ENCODE data around the gene TUBB3. TPM values are rescaled to one million over a fixed set of nuclear protein-coding genes. Genes with fewer than 3 reads are reported as not detected.
"Not testable (repeated sequence)": the region's sequence is repeated elsewhere in the genome, so short reads cannot be mapped to it uniquely, and the experiment has no call there.

TUBB3 gene
- total and polyA plus RNA-seq, 2 of the 8 experiments (the other 6 are each of a cell fraction or from before 2014, with no cell fraction given): 275 to 393 TPM

GRCh38 chr16:89934611-89935553, 11.7 kb downstream of the TUBB3 start (continued):
- TF ChIP-seq SRF (IDR thresholded peaks at IDR 0.05; ENCODE audit: low read depth, low read length) (no peak), EGR1 (IDR thresholded peaks at IDR 0.05; ENCODE audit: borderline replicate concordance, low read depth, low read length) (no peak)

GRCh38 chr16:89935620-89936019, 12.5 kb downstream of the TUBB3 start:
- H3K79me1 ChIP-seq (ENCODE audit: low read depth, low read length); H2BK12ac ChIP-seq (ENCODE audit: low read depth, low read length); DNase-seq (ENCODE audit: low read depth in 1 of 2, low spot score in 2 of 2); H3K18ac ChIP-seq (ENCODE audit: extremely low read depth, low read length); H4K91ac ChIP-seq (replicated peaks; ENCODE audit: insufficient read length, low read length); H3K56ac ChIP-seq (replicated peaks; ENCODE audit: insufficient read length, low read depth, low read length); H3K4ac ChIP-seq (replicated peaks; ENCODE audit: insufficient read length, low read depth, low read length); H3K9me3 ChIP-seq (ENCODE audit: insufficient read depth in 2 of 2, low read depth in 1 of 2, low read length in 1 of 2); H2BK120ac ChIP-seq (replicated peaks; ENCODE audit: low read depth, low read length); H3K27me3 ChIP-seq (replicated peaks in 1 of 4; ENCODE audit: control insufficient read depth in 3 of 4, extremely low read depth in 1 of 4, insufficient read depth in 3 of 4, low read length in 3 of 4); H3K27ac ChIP-seq (ENCODE audit: low read depth, low read length); H3K4me1 ChIP-seq (replicated peaks in 1 of 4; ENCODE audit: control insufficient read depth in 3 of 4, insufficient read depth in 4 of 4, low read length in 3 of 4); H2BK20ac ChIP-seq (ENCODE audit: low read length); H2AFZ ChIP-seq (ENCODE audit: low read length); H4K5ac ChIP-seq (ENCODE audit: insufficient read length, low read depth, low read length); H3K4me3 ChIP-seq (ENCODE audit: extremely low read depth in 1 of 4, insufficient read depth in 2 of 4, low read depth in 3 of 4, low read length in 4 of 4); H3K23ac ChIP-seq (ENCODE audit: insufficient read length); H2AK5ac ChIP-seq (ENCODE audit: low read depth, low read length); H3K23me2 ChIP-seq (ENCODE audit: low read depth, low read length); FAIRE-seq; H2BK15ac ChIP-seq (ENCODE audit: low read length); H2BK5ac ChIP-seq (ENCODE audit: low read depth, low read length); H3K79me2 ChIP-seq (ENCODE audit: control insufficient read depth in 1 of 2, insufficient read depth in 2 of 2, low read length in 2 of 2); H4K8ac ChIP-seq (ENCODE audit: extremely low read depth, insufficient read depth, low read length); H3K9ac ChIP-seq (replicated peaks in 1 of 4; ENCODE audit: extremely low read depth in 1 of 4, low read depth in 3 of 4, low read length in 3 of 4); H3K14ac ChIP-seq (ENCODE audit: insufficient read length); H3K4me2 ChIP-seq (ENCODE audit: insufficient read depth in 1 of 2, low read depth in 2 of 2, low read length in 2 of 2): not testable (repeated sequence)
- Histone ChIP-seq H4K20me1 (replicated peaks in 1 of 2; ENCODE audit: control insufficient read depth in 1 of 2, insufficient read depth in 2 of 2, low read length in 2 of 2) (peaks cover 7 to 28% of the 10 kb centered on the region in 2 experiments), H3K36me3 (ENCODE audit: control insufficient read depth in 2 of 4, insufficient read depth in 4 of 4, low read length in 3 of 4) (peaks cover 14 to 46% (median 33%) of the 10 kb centered on the region in 4 experiments; a peak in 6 of 8 replicates)
- ChIA-PET POLR2A (ENCODE audit: partially characterized antibody) (interaction anchor here (1.1 to 2.6 kb wide), 2 partner anchors 12 to 13 kb away, joined by 3 to 10 read pairs; partner anchors contain the start of gene TUBB3), CTCF (ENCODE audit: partially characterized antibody) (interaction anchor here (1.0 kb wide), 1 partner anchor 12 kb away, joined by 6 read pairs; no protein-coding TSS in a partner anchor)
- WGBS, 2 experiments (ENCODE audit: extremely low coverage in 1 of 2, insufficient coverage in 1 of 2, insufficient read length in 1 of 2, insufficient replicate concordance in 2 of 2, low coverage in 1 of 2, low lambda C conversion rate in 2 of 2, missing lambda C conversion rate in 1 of 2): 95% methylated on average over 22 of the region's 27 CpGs; no CpG with 5 or more reads in 1 of the 2 experiments
